ENCODE results near the gene NDUFB6. TPM values are rescaled to one million over a fixed set of nuclear protein-coding genes. Genes with fewer than 3 reads are reported as not detected.

The NDUFB6 gene
- total and polyA plus RNA-seq, 4 donors = 22.3 to 118 (median 32.5) TPM

DNA sequence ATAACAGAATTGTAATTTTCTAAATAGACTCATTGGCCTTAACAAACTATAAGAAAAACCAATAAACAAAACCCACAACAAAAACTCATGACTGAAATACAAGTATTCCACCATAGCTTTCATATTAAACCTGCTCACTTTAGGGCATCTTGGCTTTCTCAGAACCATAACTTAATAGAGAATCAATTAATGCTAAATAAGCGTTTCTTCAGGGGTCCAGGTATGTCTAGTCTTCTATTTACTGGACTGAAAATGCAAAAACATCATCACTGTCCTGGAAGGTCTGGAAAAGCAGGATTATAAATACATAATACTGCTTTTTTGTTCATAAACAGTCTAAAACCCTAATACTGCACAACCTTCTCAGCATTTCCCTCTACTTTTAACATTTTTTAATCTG is 27.1 kb downstream of the NDUFB6 start (continued):
- TF ChIP-seq GABPA (IDR thresholded peaks at IDR 0.05 in 1 of 2, conservative IDR thresholded peaks at IDR 0.05 in 1 of 2) (no peak), EGR1 (IDR thresholded peaks at IDR 0.05; ENCODE audit: low read depth in 2 of 2) (no peak), FOXA2 (IDR thresholded peaks at IDR 0.05) (no peak), RXRA (IDR thresholded peaks at IDR 0.05) (no peak), TAF1 (conservative IDR thresholded peaks at IDR 0.05) (no peak)
- TF ChIP-seq, protein P1, sequence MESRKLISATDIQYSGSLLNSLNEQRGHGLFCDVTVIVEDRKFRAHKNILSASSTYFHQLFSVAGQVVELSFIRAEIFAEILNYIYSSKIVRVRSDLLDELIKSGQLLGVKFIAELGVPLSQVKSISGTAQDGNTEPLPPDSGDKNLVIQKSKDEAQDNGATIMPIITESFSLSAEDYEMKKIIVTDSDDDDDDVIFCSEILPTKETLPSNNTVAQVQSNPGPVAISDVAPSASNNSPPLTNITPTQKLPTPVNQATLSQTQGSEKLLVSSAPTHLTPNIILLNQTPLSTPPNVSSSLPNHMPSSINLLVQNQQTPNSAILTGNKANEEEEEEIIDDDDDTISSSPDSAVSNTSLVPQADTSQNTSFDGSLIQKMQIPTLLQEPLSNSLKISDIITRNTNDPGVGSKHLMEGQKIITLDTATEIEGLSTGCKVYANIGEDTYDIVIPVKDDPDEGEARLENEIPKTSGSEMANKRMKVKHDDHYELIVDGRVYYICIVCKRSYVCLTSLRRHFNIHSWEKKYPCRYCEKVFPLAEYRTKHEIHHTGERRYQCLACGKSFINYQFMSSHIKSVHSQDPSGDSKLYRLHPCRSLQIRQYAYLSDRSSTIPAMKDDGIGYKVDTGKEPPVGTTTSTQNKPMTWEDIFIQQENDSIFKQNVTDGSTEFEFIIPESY (IDR thresholded peaks at IDR 0.05) = no peak

DNA sequence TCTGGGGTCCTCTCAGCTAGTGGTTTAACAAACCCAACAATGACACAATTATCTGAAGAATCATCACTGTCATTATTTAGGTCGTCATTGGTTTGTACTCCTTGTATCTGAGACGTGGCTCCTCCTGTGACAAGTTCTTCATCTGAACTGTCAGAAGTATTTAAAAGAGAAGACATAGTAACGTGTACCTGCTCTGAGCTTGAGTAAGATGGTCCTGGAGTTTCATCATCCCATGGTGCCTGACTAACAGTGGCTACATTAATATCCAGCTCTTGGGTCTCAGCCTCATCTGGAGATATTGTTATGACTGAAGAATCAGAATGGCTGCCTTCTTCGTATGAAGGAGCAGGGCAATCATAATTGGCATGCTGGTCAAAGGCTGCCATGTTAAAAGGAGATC is 29.9 kb downstream of the NDUFB6 start:
- no peak for TF ChIP-seq CTCF (IDR thresholded peaks at IDR 0.05; ENCODE audit: low read depth, low read length, missing input control)
- no peak for TF ChIP-seq SP1 (IDR thresholded peaks at IDR 0.05)
- no peak for TF ChIP-seq REST (IDR thresholded peaks at IDR 0.05)
- no peak for TF ChIP-seq FOXA2 (IDR thresholded peaks at IDR 0.05)
- TF ChIP-seq FOXA1 (IDR thresholded peaks at IDR 0.05) = no peak
- H3K9ac ChIP-seq (ENCODE audit: low read depth in 1 of 2, low read length in 2 of 2) = no peak overlapping the region
- WGBS = 93% methylated on average over 4 of the region's 4 CpGs
- H3K4me3 ChIP-seq (ENCODE audit: low read depth in 1 of 3, low read length in 3 of 3) = no peak overlapping the region
- no peak overlapping the region for H3K27ac ChIP-seq (ENCODE audit: low read depth in 1 of 2, low read length in 2 of 2)
- peaks cover 2 to 28% (median 21%) of the 10 kb centered on the region in 4 donors for H3K36me3 ChIP-seq (ENCODE audit: control insufficient read depth in 4 of 4, insufficient read depth in 3 of 4, low read depth in 1 of 4, low read length in 3 of 4)
- no peaks in the 10 kb centered on the region for H3K27me3 ChIP-seq (ENCODE audit: control insufficient read depth in 4 of 4, insufficient read depth in 4 of 4, low read length in 3 of 4)
- DNase-seq (ENCODE audit: low spot score) = no peak
- H3K9me3 ChIP-seq (ENCODE audit: control insufficient read depth in 4 of 4, low read length in 3 of 4) = no peaks in the 10 kb centered on the region
- no peaks in the 10 kb centered on the region for H3K4me1 ChIP-seq (ENCODE audit: control insufficient read depth in 4 of 4, insufficient read depth in 4 of 4, low read length in 3 of 4)

DNA sequence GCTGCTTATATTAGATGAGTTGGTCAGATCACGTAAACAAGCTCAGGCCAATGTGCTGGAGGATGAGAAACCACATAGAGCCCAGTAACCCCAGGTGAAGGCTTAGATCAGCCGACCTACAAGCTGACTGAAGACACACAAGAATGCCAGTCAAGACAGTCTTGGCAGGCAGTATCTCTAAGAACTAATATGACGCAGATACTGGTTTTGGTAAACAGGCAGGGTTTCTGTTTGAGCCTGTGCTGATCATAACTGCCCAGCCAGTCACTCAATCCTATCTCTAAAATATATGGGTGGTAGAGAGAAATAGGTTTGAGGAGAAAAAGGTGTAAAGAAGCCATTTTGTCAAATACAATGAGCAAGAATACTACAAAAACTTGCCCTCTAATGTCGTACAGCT is 39.1 kb downstream of the NDUFB6 start:
- no peaks in the 10 kb centered on the region for H3K4me1 ChIP-seq (ENCODE audit: control insufficient read depth in 4 of 4, insufficient read depth in 4 of 4, low read length in 3 of 4)
- no peak overlapping the region for H3K4me3 ChIP-seq (ENCODE audit: low read depth in 1 of 3, low read length in 3 of 3)
- no peaks in the 10 kb centered on the region for H3K27me3 ChIP-seq (ENCODE audit: control insufficient read depth in 4 of 4, insufficient read depth in 4 of 4, low read length in 3 of 4)
- TF ChIP-seq, protein P2, sequence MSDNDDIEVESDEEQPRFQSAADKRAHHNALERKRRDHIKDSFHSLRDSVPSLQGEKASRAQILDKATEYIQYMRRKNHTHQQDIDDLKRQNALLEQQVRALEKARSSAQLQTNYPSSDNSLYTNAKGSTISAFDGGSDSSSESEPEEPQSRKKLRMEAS (IDR thresholded peaks at IDR 0.05) = no peak
- TF ChIP-seq FOXA1 (IDR thresholded peaks at IDR 0.05) = no peak
- TF ChIP-seq EGR1 (IDR thresholded peaks at IDR 0.05; ENCODE audit: low read depth in 2 of 2) = no peak
- TF ChIP-seq RXRA (IDR thresholded peaks at IDR 0.05) = no peak
- no peak for TF ChIP-seq ATF3 (IDR thresholded peaks at IDR 0.05)
- TF ChIP-seq HNF4G (IDR thresholded peaks at IDR 0.05) = no peak
- TF ChIP-seq HNF4A (conservative IDR thresholded peaks at IDR 0.05) = no peak
- TF ChIP-seq REST (IDR thresholded peaks at IDR 0.05) = no peak
- no peak for TF ChIP-seq RAD21 (IDR thresholded peaks at IDR 0.05)
- TF ChIP-seq YY1 (IDR thresholded peaks at IDR 0.05) = no peak
- no peak for TF ChIP-seq CTCF (IDR thresholded peaks at IDR 0.05; ENCODE audit: low read depth, low read length, missing input control)
- H3K36me3 ChIP-seq (ENCODE audit: control insufficient read depth in 4 of 4, insufficient read depth in 3 of 4, low read depth in 1 of 4, low read length in 3 of 4) = no peaks in the 10 kb centered on the region
- H3K9ac ChIP-seq (ENCODE audit: low read depth in 1 of 2, low read length in 2 of 2) = no peak overlapping the region
- no peak for DNase-seq (ENCODE audit: low spot score)
- 98% methylated on average over 4 of the region's 4 CpGs for WGBS
- no peaks in the 10 kb centered on the region for H3K9me3 ChIP-seq (ENCODE audit: control insufficient read depth in 4 of 4, low read length in 3 of 4)
- H3K27ac ChIP-seq (ENCODE audit: low read depth in 1 of 2, low read length in 2 of 2) = no peak overlapping the region
